PC-9 (cell line): ENCODE measurements around the gene ACTL7A. TPM values are rescaled to one million over a fixed set of nuclear protein-coding genes. Genes with fewer than 3 reads are reported as not detected.

Experiments used
- BruUV-seq: library from RNA; stranded (reverse); fragments of 400-500 nt; replicated peaks from 2 replicates; lab custom pipeline; 2021; lab: Mats Ljungman, UMichigan
- CTCF ChIA-PET: fragments of 300-600 bp; sonication (Branson Sonifier 250); formaldehyde crosslinking; loops from one replicate; lab custom pipeline; 2022; ENCODE audit warnings: antibody characterized with exemption; lab: Charles Lee
- POLR2A ChIA-PET: fragments of 300-600 bp; sonication (Branson Sonifier 250); formaldehyde crosslinking; loops from one replicate; lab custom pipeline; 2022; ENCODE audit warnings: antibody characterized with exemption; ENCODE audit not compliant: unreplicated experiment; lab: Charles Lee
- DNase-seq, 2 experiments: peaks; one replicate each; pipeline versions ENCODE4 v3.0.0 to v3.0.0-alpha.2; 2015 to 2022; ENCODE audit warnings: mixed read lengths in 1 of 2
- H2AFZ ChIP-seq: fragments of 200-600 bp; sonication (generic); 2 replicates; pipeline ENCODE4 v1.8.1; 2017; ENCODE audit warnings: antibody characterized with exemption
- H3F3A ChIP-seq: fragments of 200-600 bp; sonication (generic); 2 replicates; pipeline ENCODE4 v1.8.1; 2017; ENCODE audit warnings: antibody characterized with exemption, mild to moderate bottlenecking, low read depth; ENCODE audit not compliant: insufficient read depth
- H3K27ac ChIP-seq: fragments of 200-600 bp; sonication (generic); 2 replicates; pipeline ENCODE4 v1.6.1; 2016; ENCODE audit warnings: mixed run types
- H3K27me3 ChIP-seq: fragments of 200-600 bp; sonication (generic); 2 replicates; pipeline ENCODE4 v1.6.1; 2016; ENCODE audit warnings: low read depth, mixed run types; ENCODE audit not compliant: insufficient read depth
- H3K36me3 ChIP-seq: fragments of 200-600 bp; sonication (generic); 2 replicates; pipeline ENCODE4 v1.6.1; 2016; ENCODE audit warnings: low read depth, mixed run types
- H3K4me1 ChIP-seq: fragments of 200-600 bp; sonication (generic); replicated peaks from 2 replicates; pipeline ENCODE4 v1.6.1; 2016; ENCODE audit warnings: mixed run types; ENCODE audit not compliant: insufficient read depth
- H3K4me2 ChIP-seq: fragments of 200-600 bp; sonication (generic); 2 replicates; pipeline ENCODE4 v1.6.1; 2017; ENCODE audit warnings: mixed run types
- H3K4me3 ChIP-seq: fragments of 200-600 bp; sonication (generic); 2 replicates; pipeline ENCODE4 v1.6.1; 2016; ENCODE audit warnings: mixed run types
- H3K79me2 ChIP-seq: fragments of 200-600 bp; sonication (generic); 2 replicates; pipeline ENCODE4 v1.6.1; 2017; ENCODE audit warnings: low read depth, mixed run types
- H3K9me2 ChIP-seq: fragments of 200-600 bp; sonication (generic); 2 replicates; pipeline ENCODE4 v1.8.1; 2017; ENCODE audit warnings: mild to moderate bottlenecking; ENCODE audit not compliant: insufficient read depth
- H3K9me3 ChIP-seq: fragments of 200-600 bp; sonication (generic); 2 replicates; pipeline ENCODE4 v1.8.1; 2016; ENCODE audit warnings: low read depth; ENCODE audit not compliant: insufficient read depth
- H4K20me1 ChIP-seq: fragments of 200-600 bp; sonication (generic); 2 replicates; pipeline ENCODE4 v1.8.1; 2017; ENCODE audit not compliant: insufficient read depth
- EZH2 ChIP-seq: fragments of 200-600 bp; sonication (generic); IDR thresholded peaks from 2 replicates; pipeline ENCODE4 v1.8.0; 2017; ENCODE audit warnings: antibody characterized with exemption, low read depth
- intact Hi-C: fragments of 100-400 bp; cut with micrococcal nuclease; formaldehyde crosslinking; loops from one replicate; pipeline ENCODE4 v1.10.0; 2022; ENCODE audit not compliant: unreplicated experiment
- total RNA-seq: library from RNA; stranded (reverse); gene quantifications from 2 replicates; pipeline ENCODE4 v1.2.3, GENCODE V29; 2021
- TF ChIP-seq, protein P1 (sequence below): fragments of 200-600 bp; sonication (generic); conservative IDR thresholded peaks from 2 replicates; pipeline ENCODE4 v1.6.1; 2017; ENCODE audit warnings: mixed run types, antibody characterized with exemption, mild to moderate bottlenecking, moderate library complexity

ACTL7A gene
- total RNA-seq, 1 experiment from 2014 or later: not detected

- TF ChIP-seq, protein P1, sequence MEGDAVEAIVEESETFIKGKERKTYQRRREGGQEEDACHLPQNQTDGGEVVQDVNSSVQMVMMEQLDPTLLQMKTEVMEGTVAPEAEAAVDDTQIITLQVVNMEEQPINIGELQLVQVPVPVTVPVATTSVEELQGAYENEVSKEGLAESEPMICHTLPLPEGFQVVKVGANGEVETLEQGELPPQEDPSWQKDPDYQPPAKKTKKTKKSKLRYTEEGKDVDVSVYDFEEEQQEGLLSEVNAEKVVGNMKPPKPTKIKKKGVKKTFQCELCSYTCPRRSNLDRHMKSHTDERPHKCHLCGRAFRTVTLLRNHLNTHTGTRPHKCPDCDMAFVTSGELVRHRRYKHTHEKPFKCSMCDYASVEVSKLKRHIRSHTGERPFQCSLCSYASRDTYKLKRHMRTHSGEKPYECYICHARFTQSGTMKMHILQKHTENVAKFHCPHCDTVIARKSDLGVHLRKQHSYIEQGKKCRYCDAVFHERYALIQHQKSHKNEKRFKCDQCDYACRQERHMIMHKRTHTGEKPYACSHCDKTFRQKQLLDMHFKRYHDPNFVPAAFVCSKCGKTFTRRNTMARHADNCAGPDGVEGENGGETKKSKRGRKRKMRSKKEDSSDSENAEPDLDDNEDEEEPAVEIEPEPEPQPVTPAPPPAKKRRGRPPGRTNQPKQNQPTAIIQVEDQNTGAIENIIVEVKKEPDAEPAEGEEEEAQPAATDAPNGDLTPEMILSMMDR: no peak
- no peak for TF ChIP-seq EZH2
- Histone ChIP-seq H3K27me3 (no peaks in the 10 kb centered on the region), H4K20me1 (no peaks in the 10 kb centered on the region), H3K27ac (no peak overlapping the region), H3K9me3 (no peaks in the 10 kb centered on the region), H3K4me1 (peaks cover 9% of the 10 kb centered on the region), H3F3A (peaks cover 11% of the 10 kb centered on the region; the same call in 1 of the 2 replicates), H3K79me2 (no peaks in the 10 kb centered on the region), H3K4me3 (no peak overlapping the region), H3K36me3 (peaks cover 15% of the 10 kb centered on the region), H3K4me2 (no peak overlapping the region), H2AFZ (no peak overlapping the region), H3K9me2 (no peaks in the 10 kb centered on the region)
- no TSS peak for BruUV-seq
- ChIA-PET CTCF (no interaction called here), POLR2A (no interaction called here)
- intact Hi-C loops: no loop called here
- DNase-seq: no peak
Observed at GRCh38 chr9:108882052-108882888, 20.2 kb downstream of the ACTL7A start.

GRCh38 chr9:108883085-108883484, 21.0 kb downstream of the ACTL7A start:
- intact Hi-C loops: no loop called here
- CTCF ChIA-PET: no interaction called here
- no peaks in the 10 kb centered on the region for H4K20me1 ChIP-seq
- H3K79me2 ChIP-seq: no peaks in the 10 kb centered on the region
- H2AFZ ChIP-seq: no peak overlapping the region
- H3K27ac ChIP-seq: no peak overlapping the region
- H3K4me1 ChIP-seq: peaks cover 9% of the 10 kb centered on the region
- no peak overlapping the region for H3K4me2 ChIP-seq
- peaks cover 19% of the 10 kb centered on the region for H3K36me3 ChIP-seq
- no peaks in the 10 kb centered on the region for H3K9me2 ChIP-seq
- no peak for DNase-seq
- peaks cover 11% of the 10 kb centered on the region; the same call in 1 of the 2 replicates for H3F3A ChIP-seq
- BruUV-seq: no TSS peak
- H3K4me3 ChIP-seq: no peak overlapping the region
- no peaks in the 10 kb centered on the region for H3K27me3 ChIP-seq
- no peaks in the 10 kb centered on the region for H3K9me3 ChIP-seq
- TF ChIP-seq, protein P1: no peak
- no peak for TF ChIP-seq EZH2
- POLR2A ChIA-PET: no interaction called here

- Histone ChIP-seq H3F3A (peaks cover 11% of the 10 kb centered on the region; the same call in 1 of the 2 replicates), H3K9me3 (no peaks in the 10 kb centered on the region), H3K4me2 (no peak overlapping the region), H3K27ac (no peak overlapping the region), H3K36me3 (peaks cover 14% of the 10 kb centered on the region), H3K9me2 (no peaks in the 10 kb centered on the region), H2AFZ (no peak overlapping the region), H3K27me3 (no peaks in the 10 kb centered on the region), H4K20me1 (no peaks in the 10 kb centered on the region), H3K4me1 (peaks cover 9% of the 10 kb centered on the region), H3K79me2 (no peaks in the 10 kb centered on the region), H3K4me3 (no peak overlapping the region)
- ChIA-PET CTCF (no interaction called here), POLR2A (no interaction called here)
- TF ChIP-seq, protein P1: no peak
- TF ChIP-seq EZH2: no peak
- no TSS peak for BruUV-seq
- DNase-seq: no peak
- intact Hi-C loops: no loop called here
Observed at GRCh38 chr9:108884701-108885100, 22.6 kb downstream of the ACTL7A start.
